GM12878 (cell line): Measurements from ENCODE around the gene PLBD1. TPM values are rescaled to one million over a fixed set of nuclear protein-coding genes. Genes with fewer than 3 reads are reported as not detected.

Experiments used
- ATAC-seq: fragments of 200-7000 bp; cut with Tn5 transposase; 3 replicates; pipeline ENCODE4 v1.9.1; 2020; ENCODE audit warnings: mild to moderate bottlenecking, moderate library complexity
- BruUV-seq: library from RNA; stranded (reverse); fragments of 400-500 nt; replicated peaks from 2 replicates; lab custom pipeline; 2021; lab: Mats Ljungman, UMichigan
- CTCF ChIA-PET: fragments of 300-600 bp; sonication (Branson Sonifier 250); formaldehyde crosslinking; extraction: SDS; loops from one replicate; lab custom pipeline; 2021; ENCODE audit warnings: inconsistent platforms; lab: Yijun Ruan, JAX
- POLR2A ChIA-PET: fragments of 350-600 bp; formaldehyde crosslinking; extraction: SDS; loops from one replicate; lab custom pipeline; 2021; ENCODE audit warnings: inconsistent platforms; lab: Charles Lee
- RAD21 ChIA-PET: fragments of 300-600 bp; sonication (Branson Sonifier 250); formaldehyde crosslinking; loops from one replicate; lab custom pipeline; 2023; ENCODE audit warnings: antibody characterized with exemption; ENCODE audit not compliant: unreplicated experiment; lab: Charles Lee
- SMC1A ChIA-PET: fragments of 300-600 bp; sonication (Branson Sonifier 250); formaldehyde crosslinking; loops from one replicate; lab custom pipeline; 2023; ENCODE audit not compliant: unreplicated experiment, uncharacterized antibody; lab: Charles Lee
- DNase-seq: peaks from one replicate; pipeline ENCODE4 v3.0.0-alpha.2; 2011; ENCODE audit warnings: low read depth, low spot score
- FAIRE-seq: peaks from 3 replicates; lab custom pipeline; 2011; peaks lifted over from hg19 to GRCh38; lab: Jason Lieb, UNC
- H2AFZ ChIP-seq: 2 replicates; pipeline ENCODE4 v1.6.0; 2011; ENCODE audit warnings: low read depth, low read length, control low read depth; ENCODE audit not compliant: control insufficient read depth
- H3K27ac ChIP-seq: 2 replicates; pipeline ENCODE4 v1.5.1; 2011; ENCODE audit warnings: control low read depth; ENCODE audit not compliant: control insufficient read depth, insufficient read depth
- H3K27me3 ChIP-seq, 2 experiments: replicated peaks in 1 of 2; 2 replicates each; pipeline versions ENCODE4 v1.6.0 to v1.6.1; 2011; ENCODE audit warnings: low read length in 1 of 2; ENCODE audit not compliant: control insufficient read depth in 2 of 2, insufficient read depth in 2 of 2
- H3K36me3 ChIP-seq, 2 experiments: 2 replicates each; pipeline ENCODE4 v1.5.1; 2011; ENCODE audit warnings: low read length in 1 of 2; ENCODE audit not compliant: control insufficient read depth in 2 of 2, insufficient read depth in 2 of 2
- H3K4me1 ChIP-seq: 2 replicates; pipeline ENCODE4 v1.6.1; 2011; ENCODE audit warnings: mild to moderate bottlenecking, low read length, moderate library complexity, mixed read lengths; ENCODE audit not compliant: control insufficient read depth, insufficient read depth
- H3K4me2 ChIP-seq: 2 replicates; pipeline ENCODE4 v1.6.0; 2011; ENCODE audit warnings: control low read depth; ENCODE audit not compliant: control insufficient read depth, insufficient read depth
- H3K4me3 ChIP-seq: fragments of 200-600 bp; sonication (generic); 2 replicates; pipeline ENCODE4 v1.5.1; 2016
- H3K79me2 ChIP-seq: 2 replicates; pipeline ENCODE4 v1.6.0; 2011; ENCODE audit warnings: low read length; ENCODE audit not compliant: control insufficient read depth, insufficient read depth
- H3K9ac ChIP-seq: 2 replicates; pipeline ENCODE4 v1.8.0; 2011; ENCODE audit warnings: low read length, control low read depth, mixed read lengths; ENCODE audit not compliant: control insufficient read depth, insufficient read depth
- H3K9me3 ChIP-seq: replicated peaks from 3 replicates; pipeline ENCODE4 v1.5.1; 2011; ENCODE audit warnings: mild to moderate bottlenecking, low read length; ENCODE audit not compliant: control insufficient read depth, insufficient read depth
- H4K20me1 ChIP-seq: 2 replicates; pipeline ENCODE4 v1.6.0; 2011; ENCODE audit not compliant: control insufficient read depth, insufficient read depth
- BCL11A ChIP-seq: IDR thresholded peaks from 2 replicates; pipeline ENCODE4 v1.6.1; 2011; ENCODE audit warnings: low read depth, low read length
- DPF2 ChIP-seq: fragments of 450-650 bp; IDR thresholded peaks from 2 replicates; pipeline ENCODE4 v1.6.1; 2017; ENCODE audit warnings: mild to moderate bottlenecking
- EP300 ChIP-seq, 2 experiments: fragments of 150-350 bp in 1 of 2; IDR thresholded peaks; 2 replicates each; pipeline ENCODE4 v1.6.1; 2011 to 2012; ENCODE audit warnings: low read depth in 2 of 2, low read length in 2 of 2, borderline replicate concordance in 1 of 2, improper control_type of control experiment in 1 of 2, inconsistent platforms in 1 of 2; ENCODE audit not compliant: control insufficient read depth in 1 of 2
- IRF4 ChIP-seq: IDR thresholded peaks from 2 replicates; pipeline ENCODE4 v1.6.1; 2011; ENCODE audit warnings: low read depth, low read length
- MXI1 ChIP-seq: fragments of 150-350 bp; IDR thresholded peaks from 2 replicates; pipeline ENCODE4 v1.6.1; 2011; ENCODE audit warnings: low read depth, mild to moderate bottlenecking, inconsistent platforms, low read length, improper control_type of control experiment
- NFIC ChIP-seq: IDR thresholded peaks from 2 replicates; pipeline ENCODE4 v1.6.1; 2012; ENCODE audit warnings: low read depth, mild to moderate bottlenecking, inconsistent platforms, low read length, moderate library complexity
- PML ChIP-seq: IDR thresholded peaks from 2 replicates; pipeline ENCODE4 v1.6.1; 2012; ENCODE audit warnings: low read length, inconsistent platforms
- RB1 ChIP-seq: fragments of 450-650 bp; formaldehyde crosslinking; IDR thresholded peaks from 2 replicates; pipeline ENCODE4 v1.6.1; 2017; ENCODE audit warnings: mild to moderate bottlenecking, borderline replicate concordance
- RBBP5 ChIP-seq: fragments of 200-600 bp; sonication (generic); conservative IDR thresholded peaks from 2 replicates; pipeline ENCODE4 v1.6.1; 2016
- SMAD5 ChIP-seq: IDR thresholded peaks from 2 replicates; pipeline ENCODE4 v1.6.1; 2016; ENCODE audit warnings: antibody characterized with exemption, low read depth
- SPI1 ChIP-seq: IDR thresholded peaks from 2 replicates; pipeline ENCODE4 v1.6.1; 2011; ENCODE audit warnings: low read depth, mild to moderate bottlenecking, low read length, moderate library complexity, borderline replicate concordance; ENCODE audit not compliant: insufficient read depth
- TAF1 ChIP-seq: IDR thresholded peaks from 2 replicates; pipeline ENCODE4 v1.6.1; 2011; ENCODE audit warnings: mild to moderate bottlenecking, low read depth, low read length, borderline replicate concordance
- TCF3 ChIP-seq: IDR thresholded peaks from 2 replicates; pipeline ENCODE4 v1.6.1; 2012; ENCODE audit warnings: low read depth, mild to moderate bottlenecking, low read length, borderline replicate concordance; ENCODE audit not compliant: insufficient read depth
- ZNF384 ChIP-seq: IDR thresholded peaks from 2 replicates; pipeline ENCODE4 v1.6.1; 2012; ENCODE audit warnings: low read depth, mild to moderate bottlenecking, low read length, improper control_type of control experiment, borderline replicate concordance
- ZNF622 ChIP-seq: fragments of 450-650 bp; IDR thresholded peaks from 2 replicates; pipeline ENCODE4 v1.6.1; 2017; ENCODE audit warnings: mild to moderate bottlenecking, inconsistent platforms
- ZSCAN29 ChIP-seq: fragments of 450-650 bp; IDR thresholded peaks from 2 replicates; pipeline ENCODE4 v1.6.1; 2017; ENCODE audit warnings: mild to moderate bottlenecking, moderate library complexity
- in situ Hi-C: fragments of 300-500 bp; cut with MboI; formaldehyde crosslinking; loops from 9 replicates; pipeline ENCODE4 v1.14.3; 2018; ENCODE audit warnings: mixed read lengths
- intact Hi-C: fragments of 100-400 bp; cut with micrococcal nuclease; formaldehyde crosslinking; loops from one replicate; pipeline ENCODE4 v1.14.2; 2022; ENCODE audit not compliant: unreplicated experiment
- polyA plus RNA-seq, 11 experiments: library from polyadenylated mRNA; depleted of rRNA in 4 of 11; unstranded in 6 of 11; stranded (reverse) in 5 of 11; fragments of >200 nt; fragmentation: Nextera tagmentation in 4 of 11; fragmentation: Illumina TruSeq in 1 of 11; extraction: Ambion mirVana in 4 of 11; extraction: Trizol in 1 of 11; gene quantifications; 1 replicate in 1 of 11; 2 replicates in 10 of 11; pipeline versions ENCODE4 v1.2.1 to v1.2.3, GENCODE V29; 2011 to 2016; ENCODE audit warnings: inconsistent platforms in 2 of 11, missing spikeins in 2 of 11, low read depth in 1 of 11
- total RNA-seq, 4 experiments: library from RNA; depleted of rRNA in 3 of 4; stranded (reverse); fragments of >200 nt in 3 of 4; fragmentation: Illumina TruSeq in 1 of 4; extraction: Trizol in 1 of 4; gene quantifications; 2 replicates each; pipeline versions ENCODE4 v1.2.1 to v1.2.3, GENCODE V29; 2013 to 2021
- TF ChIP-seq, protein P1 (sequence below): IDR thresholded peaks from 2 replicates; pipeline ENCODE4 v1.6.1; 2012; ENCODE audit warnings: low read depth, low read length, improper control_type of control experiment
- TF ChIP-seq, protein P2 (sequence below): IDR thresholded peaks from 2 replicates; pipeline ENCODE4 v1.6.1; 2011; ENCODE audit warnings: borderline replicate concordance, low read depth, mild to moderate bottlenecking, moderate library complexity, low read length; ENCODE audit not compliant: insufficient read depth, poor library complexity, severe bottlenecking
- TF ChIP-seq, protein P3 (sequence below): IDR thresholded peaks from 2 replicates; pipeline ENCODE4 v1.6.1; 2011; ENCODE audit warnings: low read depth, mild to moderate bottlenecking, low read length, moderate library complexity, borderline replicate concordance; ENCODE audit errors: extremely low read depth
- TF ChIP-seq, protein P4 (sequence below): fragments of 150-350 bp; IDR thresholded peaks from 2 replicates; pipeline ENCODE4 v1.6.1; 2014; ENCODE audit warnings: mild to moderate bottlenecking, low read depth, low read length

PLBD1 gene
- total and polyA plus RNA-seq, 10 of the 15 experiments (the other 5 are each of a cell fraction or from before 2014, with no cell fraction given), result 0.19 to 0.54 (median 0.27) TPM; not detected in 1

DNA sequence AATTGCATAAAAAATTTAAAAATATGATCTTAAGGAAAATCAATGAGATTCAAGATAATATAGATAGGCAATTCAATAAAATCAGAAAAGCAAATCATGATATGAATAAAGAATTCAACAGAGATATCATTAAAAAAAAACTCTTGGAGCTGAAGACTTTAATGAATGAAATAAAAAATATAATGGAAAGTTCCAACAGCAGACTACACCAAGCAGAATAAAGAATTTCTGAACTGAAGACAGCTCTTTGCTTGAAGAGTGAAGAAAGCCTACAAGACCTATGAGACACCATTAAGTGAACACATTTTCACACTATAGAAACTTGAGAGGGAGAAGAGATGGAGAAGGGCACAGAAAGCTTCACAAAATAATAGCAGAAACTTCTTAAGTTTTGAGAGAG is 45.9 kb downstream of the PLBD1 start:
- H3K79me2 ChIP-seq, result no peaks in the 10 kb centered on the region
- no peaks in the 10 kb centered on the region for H3K4me1 ChIP-seq
- H4K20me1 ChIP-seq, result no peaks in the 10 kb centered on the region
- peaks cover 3% of the 10 kb centered on the region; the same call in 1 of the 3 replicates for H3K9me3 ChIP-seq
- in situ Hi-C loops, result no loop called here
- intact Hi-C loops, result no loop called here
- TF ChIP-seq, protein P1, sequence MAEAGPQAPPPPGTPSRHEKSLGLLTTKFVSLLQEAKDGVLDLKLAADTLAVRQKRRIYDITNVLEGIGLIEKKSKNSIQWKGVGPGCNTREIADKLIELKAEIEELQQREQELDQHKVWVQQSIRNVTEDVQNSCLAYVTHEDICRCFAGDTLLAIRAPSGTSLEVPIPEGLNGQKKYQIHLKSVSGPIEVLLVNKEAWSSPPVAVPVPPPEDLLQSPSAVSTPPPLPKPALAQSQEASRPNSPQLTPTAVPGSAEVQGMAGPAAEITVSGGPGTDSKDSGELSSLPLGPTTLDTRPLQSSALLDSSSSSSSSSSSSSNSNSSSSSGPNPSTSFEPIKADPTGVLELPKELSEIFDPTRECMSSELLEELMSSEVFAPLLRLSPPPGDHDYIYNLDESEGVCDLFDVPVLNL, result no peak
- TF ChIP-seq RB1, result no peak
- no peak for TF ChIP-seq BCL11A
- TF ChIP-seq NFIC, result no peak
- TF ChIP-seq PML, result no peak
- no peak for TF ChIP-seq IRF4
- TF ChIP-seq, protein P2, sequence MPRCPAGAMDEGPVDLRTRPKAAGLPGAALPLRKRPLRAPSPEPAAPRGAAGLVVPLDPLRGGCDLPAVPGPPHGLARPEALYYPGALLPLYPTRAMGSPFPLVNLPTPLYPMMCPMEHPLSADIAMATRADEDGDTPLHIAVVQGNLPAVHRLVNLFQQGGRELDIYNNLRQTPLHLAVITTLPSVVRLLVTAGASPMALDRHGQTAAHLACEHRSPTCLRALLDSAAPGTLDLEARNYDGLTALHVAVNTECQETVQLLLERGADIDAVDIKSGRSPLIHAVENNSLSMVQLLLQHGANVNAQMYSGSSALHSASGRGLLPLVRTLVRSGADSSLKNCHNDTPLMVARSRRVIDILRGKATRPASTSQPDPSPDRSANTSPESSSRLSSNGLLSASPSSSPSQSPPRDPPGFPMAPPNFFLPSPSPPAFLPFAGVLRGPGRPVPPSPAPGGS, result no peak
- TF ChIP-seq DPF2, result no peak
- TF ChIP-seq SPI1, result no peak
- no peak for TF ChIP-seq ZNF384
- TF ChIP-seq, protein P3, sequence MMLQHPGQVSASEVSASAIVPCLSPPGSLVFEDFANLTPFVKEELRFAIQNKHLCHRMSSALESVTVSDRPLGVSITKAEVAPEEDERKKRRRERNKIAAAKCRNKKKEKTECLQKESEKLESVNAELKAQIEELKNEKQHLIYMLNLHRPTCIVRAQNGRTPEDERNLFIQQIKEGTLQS, result no peak
- no peak for TF ChIP-seq RBBP5
- TF ChIP-seq TAF1, result no peak
- TF ChIP-seq ZNF622, result no peak
- no peak for TF ChIP-seq ZSCAN29
- TF ChIP-seq MXI1, result no peak
- TF ChIP-seq EP300 (IDR thresholded peaks at IDR 0.05; ENCODE audit: borderline replicate concordance in 1 of 2, control insufficient read depth in 1 of 2, low read depth in 2 of 2, low read length in 2 of 2), result no peak
- TF ChIP-seq, protein P4, sequence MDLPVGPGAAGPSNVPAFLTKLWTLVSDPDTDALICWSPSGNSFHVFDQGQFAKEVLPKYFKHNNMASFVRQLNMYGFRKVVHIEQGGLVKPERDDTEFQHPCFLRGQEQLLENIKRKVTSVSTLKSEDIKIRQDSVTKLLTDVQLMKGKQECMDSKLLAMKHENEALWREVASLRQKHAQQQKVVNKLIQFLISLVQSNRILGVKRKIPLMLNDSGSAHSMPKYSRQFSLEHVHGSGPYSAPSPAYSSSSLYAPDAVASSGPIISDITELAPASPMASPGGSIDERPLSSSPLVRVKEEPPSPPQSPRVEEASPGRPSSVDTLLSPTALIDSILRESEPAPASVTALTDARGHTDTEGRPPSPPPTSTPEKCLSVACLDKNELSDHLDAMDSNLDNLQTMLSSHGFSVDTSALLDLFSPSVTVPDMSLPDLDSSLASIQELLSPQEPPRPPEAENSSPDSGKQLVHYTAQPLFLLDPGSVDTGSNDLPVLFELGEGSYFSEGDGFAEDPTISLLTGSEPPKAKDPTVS, result no peak
- no peak for TF ChIP-seq TCF3
- TF ChIP-seq SMAD5, result no peak
- BruUV-seq, result no TSS peak
- no peaks in the 10 kb centered on the region for H3K36me3 ChIP-seq
- POLR2A ChIA-PET, result no interaction called here
- H3K4me3 ChIP-seq, result no peak overlapping the region
- CTCF ChIA-PET, result no interaction called here
- FAIRE-seq (no peak), DNase-seq (no peak), ATAC-seq (no peak)
- H3K27ac ChIP-seq, result no peak overlapping the region
- SMC1A ChIA-PET, result interaction anchor here (1.1 kb wide), 1 partner anchor 106 kb away, joined by 3 read pairs; no protein-coding TSS in a partner anchor
- no peak overlapping the region for H3K4me2 ChIP-seq
- H2AFZ ChIP-seq, result no peak overlapping the region
- H3K27me3 ChIP-seq, result no peaks in the 10 kb centered on the region
- no peak overlapping the region for H3K9ac ChIP-seq
- RAD21 ChIA-PET, result no interaction called here
